Small intestine (tissue), 7 donors: ENCODE measurements around the gene ZGPAT. TPM values are rescaled to one million over a fixed set of nuclear protein-coding genes. Genes with fewer than 3 reads are reported as not detected.
A peak's percentile ranks its signal among the peaks of the same experiment; 100 is the strongest.

Source experiments
- DNase-seq, 2 donors: peaks; one replicate each; pipeline versions ENCODE4 v3.0.0 to v3.0.0-alpha.2; 2013
- FAIRE-seq: peaks from 2 replicates; lab custom pipeline; 2012; peaks lifted over from hg19 to GRCh38; lab: Jason Lieb, UNC
- H3K27ac ChIP-seq, 3 donors: one replicate each; pipeline ENCODE4 v1.5.1; 2013; ENCODE audit warnings: low read length in 2 of 3, mild to moderate bottlenecking in 2 of 3, control low read depth in 1 of 3, inconsistent platforms in 1 of 3, low read depth in 1 of 3, moderate library complexity in 1 of 3
- H3K27me3 ChIP-seq, 3 donors: one replicate each; pipeline ENCODE4 v1.6.1; 2013; ENCODE audit warnings: low read length in 3 of 3, inconsistent platforms in 1 of 3; ENCODE audit not compliant: control insufficient read depth in 3 of 3, insufficient read depth in 3 of 3
- H3K36me3 ChIP-seq, 3 donors: one replicate each; pipeline ENCODE4 v1.6.1; 2013; ENCODE audit warnings: low read length in 3 of 3, inconsistent platforms in 1 of 3, low read depth in 1 of 3, mild to moderate bottlenecking in 1 of 3, moderate library complexity in 1 of 3; ENCODE audit not compliant: control insufficient read depth in 3 of 3, insufficient read depth in 2 of 3
- H3K4me1 ChIP-seq, 3 donors: one replicate each; pipeline ENCODE4 v1.6.1; 2013; ENCODE audit warnings: low read length in 2 of 3, inconsistent platforms in 1 of 3, low read depth in 1 of 3, mild to moderate bottlenecking in 1 of 3, moderate library complexity in 1 of 3; ENCODE audit not compliant: control insufficient read depth in 3 of 3, insufficient read depth in 2 of 3
- H3K4me3 ChIP-seq, 3 donors: one replicate each; pipeline ENCODE4 v1.5.1; 2013; ENCODE audit warnings: low read length in 3 of 3, control low read depth in 1 of 3, inconsistent platforms in 1 of 3, low read depth in 1 of 3, mild to moderate bottlenecking in 1 of 3, moderate library complexity in 1 of 3
- H3K9me3 ChIP-seq, 2 donors: one replicate each; pipeline ENCODE4 v1.6.1; 2013; ENCODE audit warnings: low read depth in 1 of 2, low read length in 1 of 2; ENCODE audit not compliant: control insufficient read depth in 2 of 2, insufficient read depth in 1 of 2
- WGBS, 3 donors: extraction: QIAGEN DNeasy Blood & Tissue Kit; methylation state at CpG; one replicate each; pipeline ENCODE4 v1.1.7; 2013; 5-methylcytosine and 5-hydroxymethylcytosine counted together
- polyA plus RNA-seq, 4 donors: library from polyadenylated mRNA; stranded (reverse) in 3 of 4; unstranded in 1 of 4; fragments of 200-250 nt in 3 of 4; fragments of 120-200 nt in 1 of 4; gene quantifications; one replicate each; pipeline versions ENCODE4 v1.2.1 to v1.2.3, GENCODE V29; 2013
- donor health status: healthy with polysubstance abuse.
- donor health status: control.
- donor health status: control.
- donor health status: Bipolar disorder and iron deficiency.
- donor health status: healthy.

The ZGPAT gene
- polyA plus RNA-seq, 4 donors = 20.5 to 39.8 (median 30.6) TPM

- H3K36me3 ChIP-seq = peaks cover 0 to 6% (median 0%) of the 10 kb centered on the region in 3 donors
- WGBS, 3 donors = 71 to 76% (median 72%) methylated on average over 18 to 41 of the region's 45 CpGs
- no peaks in the 10 kb centered on the region for H3K4me1 ChIP-seq
- no peak overlapping the region for H3K4me3 ChIP-seq
- DNase-seq (no peak), FAIRE-seq (no peak)
- peak overlapping the region in 2 of 3 donors; percentile 34 to 55 for H3K27ac ChIP-seq
- no peaks in the 10 kb centered on the region for H3K9me3 ChIP-seq
- peaks cover 0 to 3% (median 0%) of the 10 kb centered on the region in 3 donors for H3K27me3 ChIP-seq
Measured at GRCh38 chr20:63751471-63752271, 43.8 kb downstream of the ZGPAT start.

GRCh38 chr20:63752411-63753101 lies 44.7 kb downstream of the ZGPAT start:
- no peak overlapping the region for H3K27ac ChIP-seq
- FAIRE-seq (no peak), DNase-seq (no peak)
- H3K4me1 ChIP-seq = no peaks in the 10 kb centered on the region
- 84 to 91% (median 90%) methylated on average over 40 to 50 of the region's 50 CpGs for WGBS, 3 donors
- H3K27me3 ChIP-seq = peaks cover 0 to 3% (median 0%) of the 10 kb centered on the region in 3 donors
- peaks cover 0 to 6% (median 0%) of the 10 kb centered on the region in 3 donors for H3K36me3 ChIP-seq
- H3K4me3 ChIP-seq = no peak overlapping the region
- H3K9me3 ChIP-seq = no peaks in the 10 kb centered on the region

- WGBS, 3 donors = 89 to 93% (median 90%) methylated on average over 13 of the region's 13 CpGs
Measured at GRCh38 chr20:63753381-63753780, 45.5 kb downstream of the ZGPAT start.

GRCh38 chr20:63754008-63754407 lies 46.2 kb downstream of the ZGPAT start:
- DNase-seq = no peak
- H3K36me3 ChIP-seq = peaks cover 0 to 6% (median 0%) of the 10 kb centered on the region in 3 donors
- no peak overlapping the region for H3K4me3 ChIP-seq
- no peaks in the 10 kb centered on the region for H3K4me1 ChIP-seq
- no peak for FAIRE-seq
- H3K9me3 ChIP-seq = no peaks in the 10 kb centered on the region
- 70 to 74% (median 74%) methylated on average over 16 of the region's 16 CpGs for WGBS, 3 donors
- no peak overlapping the region for H3K27ac ChIP-seq
- peaks cover 0 to 3% (median 0%) of the 10 kb centered on the region in 3 donors for H3K27me3 ChIP-seq

More at GRCh38 chr20:63753381-63753780, 45.5 kb downstream of the ZGPAT start:
- Histone ChIP-seq H3K27me3 (peaks cover 0 to 3% (median 0%) of the 10 kb centered on the region in 3 donors), H3K36me3 (peaks cover 0 to 6% (median 0%) of the 10 kb centered on the region in 3 donors), H3K4me3 (no peak overlapping the region), H3K27ac (no peak overlapping the region), H3K4me1 (no peaks in the 10 kb centered on the region), H3K9me3 (no peaks in the 10 kb centered on the region)
- FAIRE-seq (no peak), DNase-seq (no peak)

- Histone ChIP-seq H3K27ac (no peak overlapping the region), H3K4me1 (no peaks in the 10 kb centered on the region), H3K4me3 (no peak overlapping the region), H3K27me3 (peaks cover 0 to 3% (median 0%) of the 10 kb centered on the region in 3 donors), H3K36me3 (no peaks in the 10 kb centered on the region), H3K9me3 (no peaks in the 10 kb centered on the region)
- 71 to 81% (median 78%) methylated on average over 18 of the region's 18 CpGs for WGBS, 3 donors
- FAIRE-seq (no peak), DNase-seq (no peak)
Measured at GRCh38 chr20:63755933-63756647, 48.3 kb downstream of the ZGPAT start.

- DNase-seq (peak in 1 of 2 donors; percentile 6), FAIRE-seq (no peak)
- no peaks in the 10 kb centered on the region for H3K9me3 ChIP-seq
- H3K36me3 ChIP-seq = no peaks in the 10 kb centered on the region
- WGBS, 3 donors = 26 to 42% (median 41%) methylated on average over 8 of the region's 8 CpGs
- no peak overlapping the region for H3K27ac ChIP-seq
- no peak overlapping the region for H3K4me3 ChIP-seq
- no peaks in the 10 kb centered on the region for H3K4me1 ChIP-seq
- peaks cover 0 to 3% (median 0%) of the 10 kb centered on the region in 3 donors for H3K27me3 ChIP-seq
Measured at GRCh38 chr20:63756648-63756991, 48.8 kb downstream of the ZGPAT start.

GRCh38 chr20:63758152-63758551 lies 50.3 kb downstream of the ZGPAT start:
- DNase-seq (no peak), FAIRE-seq (no peak)
- WGBS, 3 donors = 68 to 87% (median 79%) methylated on average over 6 to 7 of the region's 7 CpGs
- H3K27me3 ChIP-seq = peaks cover 0 to 3% (median 0%) of the 10 kb centered on the region in 3 donors
- no peaks in the 10 kb centered on the region for H3K4me1 ChIP-seq
- H3K27ac ChIP-seq = no peak overlapping the region
- H3K4me3 ChIP-seq = no peak overlapping the region
- H3K36me3 ChIP-seq = no peaks in the 10 kb centered on the region
- no peaks in the 10 kb centered on the region for H3K9me3 ChIP-seq

- Histone ChIP-seq H3K36me3 (no peaks in the 10 kb centered on the region), H3K27ac (no peak overlapping the region), H3K4me3 (no peak overlapping the region), H3K27me3 (no peaks in the 10 kb centered on the region), H3K4me1 (no peaks in the 10 kb centered on the region), H3K9me3 (no peaks in the 10 kb centered on the region)
- 83 to 93% (median 86%) methylated on average over 7 of the region's 7 CpGs for WGBS, 3 donors
- no peak for DNase-seq
- no peak for FAIRE-seq
Measured at GRCh38 chr20:63759377-63759901, 51.6 kb downstream of the ZGPAT start.
